Cardiac muscle cell (in vitro differentiated cells and primary cell): Measurements from ENCODE around the gene ZW10. TPM values are rescaled to one million over a fixed set of nuclear protein-coding genes. Genes with fewer than 3 reads are reported as not detected.

Experiments
- DNase-seq, 2 donors: peaks; one replicate each; pipeline versions ENCODE4 v3.0.0 to v3.0.0-alpha.2; 2010 to 2017; ENCODE audit warnings: low read depth in 1 of 2, low spot score in 1 of 2
- H3K27ac ChIP-seq: fragments of 200-600 bp; sonication (generic); 2 replicates; pipeline ENCODE4 v1.5.1; 2016
- H3K27me3 ChIP-seq: fragments of 200-600 bp; sonication (generic); 2 replicates; pipeline ENCODE4 v1.6.0; 2016; ENCODE audit warnings: control low read depth
- H3K36me3 ChIP-seq: fragments of 200-600 bp; sonication (generic); 2 replicates; pipeline ENCODE4 v1.5.1; 2016; ENCODE audit warnings: control low read depth
- H3K4me1 ChIP-seq: fragments of 200-600 bp; sonication (generic); 2 replicates; pipeline ENCODE4 v1.8.1; 2017; ENCODE audit warnings: low read depth, mild to moderate bottlenecking, mixed run types
- H3K4me3 ChIP-seq: fragments of 200-600 bp; sonication (generic); 2 replicates; pipeline ENCODE4 v1.5.1; 2016; ENCODE audit warnings: mild to moderate bottlenecking
- H3K9me3 ChIP-seq: fragments of 200-600 bp; sonication (generic); 2 replicates; pipeline ENCODE4 v1.5.1; 2017; ENCODE audit warnings: low read depth, mild to moderate bottlenecking, control low read depth
- CTCF ChIP-seq: IDR thresholded peaks from 2 replicates; pipeline ENCODE4 v1.5.1; 2012; ENCODE audit warnings: low read depth, mild to moderate bottlenecking, low read length
- polyA plus RNA-seq: library from polyadenylated mRNA; unstranded; fragments of >200 nt; fragmentation: Nextera tagmentation; extraction: Ambion mirVana; gene quantifications from 2 replicates; pipeline ENCODE4 v1.2.1, GENCODE V29; 2016
- total RNA-seq: library from RNA; depleted of rRNA; stranded (reverse); fragments of >200 nt; gene quantifications from 2 replicates; pipeline ENCODE4 v1.2.3, GENCODE V29; 2016

Gene ZW10
- total and polyA plus RNA-seq, 2 experiments from 2014 or later = 9.3 to 14.7 TPM

- Histone ChIP-seq H3K27ac (no peak overlapping the region), H3K4me3 (no peak overlapping the region), H3K36me3 (no peaks in the 10 kb centered on the region), H3K9me3 (no peaks in the 10 kb centered on the region), H3K27me3 (no peaks in the 10 kb centered on the region), H3K4me1 (no peaks in the 10 kb centered on the region)
- no peak for TF ChIP-seq CTCF
- no peak for DNase-seq
Measured at GRCh38 chr11:113695207-113695606, 78.3 kb downstream of the ZW10 start.

DNA sequence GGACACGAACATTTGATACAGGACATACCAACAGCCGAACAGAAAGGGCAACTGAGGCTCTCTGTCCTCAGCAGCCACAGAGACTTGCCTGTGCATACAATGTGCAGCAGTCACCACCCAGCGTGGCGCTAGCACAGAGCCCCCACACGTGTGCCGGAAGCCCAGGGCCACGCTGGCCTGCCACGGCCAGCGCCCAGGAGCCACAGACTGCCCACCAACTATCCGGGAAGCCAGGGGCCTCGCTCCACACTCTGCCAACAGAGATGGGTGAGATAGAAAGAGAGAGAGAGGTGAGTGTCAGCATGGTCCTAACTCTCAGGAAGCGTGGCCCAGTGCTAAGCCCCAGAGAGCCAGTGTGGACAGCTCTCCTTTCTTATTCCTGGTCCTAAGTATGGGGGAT lies 79.1 kb downstream of the ZW10 start:
- Histone ChIP-seq H3K4me3 (no peak overlapping the region), H3K36me3 (no peaks in the 10 kb centered on the region), H3K9me3 (no peaks in the 10 kb centered on the region), H3K4me1 (no peaks in the 10 kb centered on the region), H3K27me3 (no peaks in the 10 kb centered on the region), H3K27ac (no peak overlapping the region)
- DNase-seq = no peak
- no peak for TF ChIP-seq CTCF

DNA sequence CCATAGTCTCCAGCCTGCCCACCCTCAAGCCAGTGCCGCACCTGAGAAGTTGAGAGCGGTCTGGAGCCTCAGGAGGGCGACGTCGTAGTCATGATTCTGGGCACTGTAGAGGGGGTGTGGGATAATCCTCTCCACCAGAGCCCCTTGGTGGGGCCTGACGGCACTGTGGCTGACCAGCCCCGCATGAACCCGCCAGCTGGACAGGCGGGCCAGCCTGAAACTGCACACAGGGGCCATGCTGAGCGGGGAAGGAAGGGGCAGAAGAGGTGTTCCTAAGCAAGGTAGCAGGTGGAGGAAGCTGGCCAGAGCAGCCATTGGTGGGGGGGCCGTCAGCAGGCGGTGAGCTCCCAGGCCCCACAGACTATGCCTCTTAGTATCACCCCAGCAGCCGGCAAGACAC lies 80.5 kb downstream of the ZW10 start:
- H3K4me3 ChIP-seq = no peak overlapping the region
- no peak for DNase-seq
- TF ChIP-seq CTCF = no peak
- H3K36me3 ChIP-seq = no peaks in the 10 kb centered on the region
- H3K9me3 ChIP-seq = no peaks in the 10 kb centered on the region
- no peak overlapping the region for H3K27ac ChIP-seq
- H3K4me1 ChIP-seq = no peaks in the 10 kb centered on the region
- no peaks in the 10 kb centered on the region for H3K27me3 ChIP-seq

DNA sequence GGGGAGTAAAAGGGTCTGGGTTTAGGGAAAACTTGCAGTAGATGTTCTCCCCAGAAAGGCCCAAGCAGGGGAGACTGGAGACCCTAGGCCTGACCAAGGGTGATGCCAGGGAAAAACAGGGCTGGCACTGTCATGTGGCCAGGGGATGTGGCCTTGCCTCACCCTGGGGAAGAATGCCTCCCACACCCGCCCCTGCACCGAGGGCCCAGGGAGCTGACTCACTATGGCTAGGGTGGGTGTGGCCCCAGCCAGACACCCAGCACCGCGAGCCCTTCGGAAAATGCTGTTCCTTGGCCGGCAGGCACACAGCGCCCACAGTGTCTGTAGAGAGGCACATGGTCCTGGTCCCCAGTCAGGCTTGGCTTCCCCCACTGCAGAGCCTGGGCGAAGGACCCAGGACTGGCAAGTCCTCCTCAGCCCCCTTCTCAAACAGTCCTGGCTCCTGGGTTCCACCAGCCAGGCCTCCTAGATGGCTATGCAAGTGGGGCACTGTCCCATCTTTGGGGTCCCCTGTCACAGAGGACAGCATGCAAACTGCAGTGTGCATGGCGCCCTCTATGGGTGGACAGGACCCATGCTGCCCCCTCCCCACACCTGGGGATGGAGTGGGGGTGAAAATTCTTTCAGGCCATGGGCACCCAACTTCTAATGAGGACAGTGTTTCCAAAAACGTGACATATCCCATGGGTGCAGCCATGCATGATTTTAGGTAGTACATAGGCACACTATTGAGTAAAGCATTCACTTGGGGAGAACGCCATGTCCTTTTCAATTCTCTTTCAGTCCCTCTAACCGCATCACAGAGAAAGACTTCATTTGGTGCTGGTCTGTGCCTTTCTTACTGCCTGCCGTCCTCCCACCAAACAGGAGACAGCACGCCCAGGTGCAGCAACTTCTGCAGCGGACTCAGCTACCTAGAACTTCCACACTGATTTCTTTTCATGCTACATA lies 82.6 kb downstream of the ZW10 start:
- H3K27ac ChIP-seq = no peak overlapping the region
- peak; percentile 45 for TF ChIP-seq CTCF
- no peak overlapping the region for H3K4me3 ChIP-seq
- no peaks in the 10 kb centered on the region for H3K9me3 ChIP-seq
- no peaks in the 10 kb centered on the region for H3K4me1 ChIP-seq
- peak in 1 of 2 donors; percentile 75 for DNase-seq
- H3K27me3 ChIP-seq = no peaks in the 10 kb centered on the region
- no peaks in the 10 kb centered on the region for H3K36me3 ChIP-seq

DNA sequence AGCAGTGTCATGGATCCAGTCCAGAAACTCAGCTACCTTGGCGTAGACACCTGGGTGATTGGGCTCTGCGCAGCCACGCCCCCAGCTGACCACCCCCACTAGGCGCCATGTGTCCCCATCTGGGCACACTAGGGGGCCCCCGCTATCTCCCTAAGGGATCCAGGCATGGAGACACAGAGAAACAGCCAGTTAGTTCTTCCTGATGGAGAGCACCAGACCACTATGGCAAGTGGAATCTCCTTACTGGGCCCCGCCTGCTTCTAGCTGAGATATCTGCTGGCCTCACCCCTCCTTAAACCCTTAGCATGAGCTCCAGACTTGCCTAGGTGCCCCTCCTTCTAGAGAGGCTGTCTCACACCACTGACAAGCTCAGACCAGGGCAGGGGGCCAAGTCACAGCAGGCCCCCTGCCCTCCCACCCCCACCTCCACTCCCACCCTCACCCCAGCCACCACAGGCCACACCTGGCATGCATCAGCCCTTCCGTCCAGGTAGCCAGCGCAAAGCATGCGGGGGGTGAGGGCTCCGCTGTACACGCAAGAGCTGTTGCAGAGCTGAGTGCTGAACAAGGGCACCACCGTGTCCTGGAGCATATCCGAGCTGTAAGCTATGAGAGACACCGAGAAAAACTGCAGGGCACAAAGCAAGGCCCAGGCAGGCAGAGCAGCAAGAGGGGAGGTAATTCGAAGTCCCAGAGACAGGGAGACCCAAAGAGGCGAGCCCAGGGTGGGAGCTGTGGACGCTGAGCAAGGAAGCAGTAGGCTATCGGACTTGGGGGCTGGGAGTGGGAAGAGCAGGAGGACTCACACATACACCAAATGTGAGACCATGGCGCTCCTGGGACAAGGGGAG lies 83.5 kb downstream of the ZW10 start:
- Histone ChIP-seq H3K4me3 (no peak overlapping the region), H3K36me3 (no peaks in the 10 kb centered on the region), H3K4me1 (no peaks in the 10 kb centered on the region), H3K9me3 (no peaks in the 10 kb centered on the region), H3K27ac (no peak overlapping the region), H3K27me3 (no peaks in the 10 kb centered on the region)
- no peak for DNase-seq
- TF ChIP-seq CTCF = no peak
